ENCODE data around the gene AKAP13.

The AKAP13 gene

DNA sequence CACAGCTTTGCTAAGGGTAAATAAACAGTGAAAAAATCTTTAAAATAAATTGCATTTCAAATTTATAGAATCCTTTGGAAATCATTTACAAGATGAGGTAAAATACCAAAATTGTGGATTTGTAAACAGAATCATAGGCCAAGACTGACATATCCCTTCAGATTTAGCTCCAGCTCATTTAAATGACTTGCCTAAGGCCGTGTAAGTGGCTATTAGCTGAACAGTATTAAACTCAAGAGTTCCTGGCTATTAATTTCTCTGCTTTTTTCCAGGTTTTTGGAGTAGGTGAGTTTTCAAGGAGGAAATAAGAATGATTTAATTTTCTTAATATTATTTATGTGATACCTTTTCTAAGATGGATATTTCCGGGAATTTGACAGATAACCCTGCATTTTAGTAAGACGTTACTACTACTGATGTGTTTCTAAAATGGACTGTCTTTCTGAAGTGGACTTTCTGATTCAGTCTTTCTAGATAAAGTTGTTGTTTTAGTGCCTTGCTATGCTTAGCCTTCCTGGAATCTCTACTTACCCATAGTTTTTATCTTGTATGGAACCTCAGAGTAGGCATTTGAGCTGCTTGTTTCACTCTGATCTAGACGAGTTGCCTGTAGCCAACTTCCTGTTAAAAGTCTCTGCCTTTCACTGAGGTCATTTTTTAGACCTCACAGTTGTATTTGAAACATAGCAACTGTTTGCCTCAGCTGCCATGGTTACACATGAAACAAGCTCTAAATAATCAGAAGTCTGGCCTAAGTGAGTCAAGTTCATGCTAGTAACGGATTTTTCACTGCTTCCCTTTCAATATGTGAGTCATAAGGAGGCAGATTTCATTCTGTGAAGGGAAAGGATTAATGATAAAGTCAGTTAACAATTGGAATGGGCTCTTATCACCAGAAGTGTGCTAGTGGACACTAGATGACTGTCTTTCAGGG is 287.4 kb downstream of the AKAP13 start:
- TF ChIP-seq CTCF (IDR thresholded peaks at IDR 0.05) = no peak

DNA sequence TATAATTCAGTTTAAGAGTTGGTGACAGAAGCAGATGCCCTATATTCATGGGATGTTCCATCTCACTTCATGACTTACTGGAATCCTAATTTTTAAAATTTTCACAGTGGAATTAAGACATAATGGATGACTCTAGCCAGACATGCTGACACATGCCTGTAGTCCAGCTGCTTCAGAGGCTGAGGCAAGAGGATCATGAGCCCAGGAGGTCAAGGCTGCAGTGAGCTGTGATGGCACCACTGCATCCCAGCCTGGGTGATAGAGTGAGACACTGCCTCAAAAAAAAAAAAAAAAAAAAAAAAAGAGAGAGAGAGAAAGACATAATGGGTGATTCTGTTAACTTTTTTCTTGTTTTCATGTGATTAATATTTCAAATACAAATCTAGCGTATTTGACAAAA is 290.8 kb downstream of the AKAP13 start:
- no peak for TF ChIP-seq CTCF (IDR thresholded peaks at IDR 0.05)

DNA sequence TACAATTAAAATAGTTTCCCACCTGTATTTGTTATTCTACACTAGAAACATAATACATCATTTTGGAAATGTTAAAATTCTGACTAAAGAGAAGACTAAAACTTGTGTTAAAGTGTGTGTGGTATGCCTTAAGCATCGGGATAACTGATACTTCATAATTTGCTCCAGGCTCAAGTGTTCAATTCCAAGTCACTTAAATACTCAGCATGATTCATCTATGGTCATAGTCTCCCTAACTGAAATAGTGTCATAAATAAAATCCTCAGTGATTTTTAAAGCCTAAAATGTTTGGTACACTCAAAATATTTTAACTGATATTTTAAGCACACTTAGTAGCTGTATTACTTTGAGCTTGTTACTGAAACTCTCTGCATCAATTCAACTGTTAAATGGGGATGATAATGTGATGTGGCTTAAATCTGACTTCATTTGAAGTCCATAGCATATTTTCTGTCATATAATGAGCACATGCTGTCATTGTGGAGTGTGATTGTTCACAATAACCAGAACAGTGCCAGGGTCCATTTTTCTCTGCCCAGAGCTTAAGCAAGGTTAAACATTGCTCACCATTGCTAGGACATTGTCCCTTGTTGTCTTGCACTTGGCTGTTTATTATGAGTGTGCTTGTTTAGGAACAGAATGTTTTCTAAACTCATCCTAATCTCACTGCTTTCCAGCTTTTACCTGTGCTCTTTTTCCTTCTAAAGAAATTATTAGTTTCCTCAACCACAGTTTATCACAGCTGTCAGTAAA is 292.1 kb downstream of the AKAP13 start:
- no peak for TF ChIP-seq CTCF (IDR thresholded peaks at IDR 0.05)

- TF ChIP-seq CTCF (IDR thresholded peaks at IDR 0.05) = no peak
Observed at GRCh38 chr15:85673326-85673725, 292.9 kb downstream of the AKAP13 start.

DNA sequence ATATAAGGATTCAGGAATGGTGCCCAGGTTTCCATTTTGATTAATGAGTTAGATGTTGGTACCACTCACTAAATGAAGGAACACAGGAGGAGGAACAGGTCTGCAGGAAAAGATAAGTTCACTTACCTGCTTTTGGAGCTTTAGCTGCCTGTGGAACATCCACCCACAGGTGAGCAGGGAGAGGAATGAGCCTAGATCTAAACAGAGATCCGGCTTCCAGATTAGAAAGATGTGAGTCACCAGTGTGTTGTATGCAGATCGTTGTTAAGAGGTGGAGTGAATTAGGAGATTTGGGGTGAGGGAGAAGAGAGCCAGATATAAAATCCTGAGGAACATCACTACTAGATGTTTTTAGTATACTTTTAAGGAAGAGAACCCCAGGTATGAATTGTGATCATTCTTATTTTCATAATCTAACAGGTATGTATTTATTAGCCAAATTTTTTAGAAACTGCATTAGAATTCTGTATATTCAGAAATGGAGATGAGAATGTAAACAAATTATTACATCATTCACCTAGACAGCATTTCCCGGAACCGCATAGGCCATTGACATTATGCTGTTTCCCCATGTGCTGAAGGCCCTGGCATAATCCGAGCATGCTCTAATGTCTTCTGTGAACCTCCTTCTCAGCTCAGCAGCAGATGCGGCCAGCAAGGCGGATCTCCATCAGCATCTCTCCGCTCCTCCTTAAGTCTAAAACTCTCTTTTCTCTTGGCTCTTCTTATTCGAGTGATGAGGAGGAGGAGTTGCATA is 296.1 kb downstream of the AKAP13 start:
- TF ChIP-seq CTCF (IDR thresholded peaks at IDR 0.05) = no peak

DNA sequence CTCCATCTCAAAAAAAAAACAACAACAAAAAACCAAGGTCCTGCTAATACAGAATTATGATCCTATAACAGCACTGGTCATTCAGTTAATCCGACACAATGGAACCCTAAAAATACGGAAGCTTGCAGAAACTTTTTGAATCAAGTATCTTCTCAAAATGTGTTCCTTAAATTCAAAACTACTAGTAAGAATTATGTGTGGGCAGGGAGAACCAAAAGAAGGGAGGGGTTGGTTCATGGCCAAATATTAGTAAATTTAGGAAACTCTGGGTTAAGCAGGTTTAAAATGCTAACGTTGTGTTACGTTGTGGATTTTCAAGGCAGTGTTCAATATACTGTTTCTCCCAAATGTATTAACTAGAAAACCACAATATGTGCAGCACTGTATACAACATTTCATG is 298.8 kb downstream of the AKAP13 start:
- TF ChIP-seq CTCF (IDR thresholded peaks at IDR 0.05) = no peak

GRCh38 chr15:85681386-85681785 is 301.0 kb downstream of the AKAP13 start:
- no peak for TF ChIP-seq CTCF (IDR thresholded peaks at IDR 0.05)
